GDM1 (cell line): ENCODE data around the gene RPS17.
"Not testable (repeated sequence)": the region's sequence is repeated elsewhere in the genome, so short reads cannot be mapped to it uniquely, and the experiment has no call there.

Source experiments
- DNase-seq: peaks from one replicate; lab custom pipeline; 2025; lab: John Stamatoyannopoulos, UW

Gene RPS17

DNA sequence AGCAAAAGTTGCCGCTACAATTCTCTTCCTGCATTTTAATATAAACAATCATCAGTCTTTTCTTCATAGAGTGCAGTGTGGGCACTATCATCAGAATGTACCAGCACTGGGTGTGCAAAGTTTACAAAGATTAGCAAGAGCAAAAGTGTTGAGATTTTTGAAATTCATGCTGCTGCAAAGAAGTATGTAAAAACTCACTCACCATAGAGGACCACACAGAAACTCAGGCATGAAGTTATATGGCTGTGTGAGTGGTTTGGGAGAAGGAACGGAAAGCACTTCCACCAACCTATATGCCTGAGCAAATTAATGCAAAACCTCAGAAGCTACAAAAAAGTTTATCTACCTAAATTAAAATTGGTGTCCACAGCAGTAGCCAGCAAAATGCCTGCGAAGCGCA lies 32.6 kb downstream of the RPS17 start:
- DNase-seq = not testable (repeated sequence)

GRCh38 chr15:82507087-82507486 lies 33.2 kb downstream of the RPS17 start:
- DNase-seq = not testable (repeated sequence)

DNA sequence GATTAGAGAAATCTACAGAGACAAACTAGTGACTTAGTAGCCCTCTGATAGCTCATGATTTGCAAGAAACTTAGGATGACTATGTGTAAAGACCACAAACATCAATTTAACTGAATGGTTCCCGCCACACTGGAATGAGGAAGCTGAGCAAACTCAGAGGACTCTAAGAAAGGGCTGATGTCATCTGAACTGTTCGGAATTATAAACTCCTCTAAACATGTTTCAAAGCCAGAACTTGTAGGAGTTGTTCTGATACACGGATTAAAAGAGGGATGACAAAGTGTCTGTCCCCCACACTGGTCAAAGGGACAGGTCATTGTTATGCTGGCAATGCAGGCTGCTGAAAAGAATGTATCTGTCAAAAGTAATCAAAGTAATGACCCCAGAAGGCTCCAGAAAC lies 34.4 kb downstream of the RPS17 start:
- DNase-seq = not testable (repeated sequence)

GRCh38 chr15:82504074-82504473 lies 36.2 kb downstream of the RPS17 start:
- DNase-seq = not testable (repeated sequence)

DNA sequence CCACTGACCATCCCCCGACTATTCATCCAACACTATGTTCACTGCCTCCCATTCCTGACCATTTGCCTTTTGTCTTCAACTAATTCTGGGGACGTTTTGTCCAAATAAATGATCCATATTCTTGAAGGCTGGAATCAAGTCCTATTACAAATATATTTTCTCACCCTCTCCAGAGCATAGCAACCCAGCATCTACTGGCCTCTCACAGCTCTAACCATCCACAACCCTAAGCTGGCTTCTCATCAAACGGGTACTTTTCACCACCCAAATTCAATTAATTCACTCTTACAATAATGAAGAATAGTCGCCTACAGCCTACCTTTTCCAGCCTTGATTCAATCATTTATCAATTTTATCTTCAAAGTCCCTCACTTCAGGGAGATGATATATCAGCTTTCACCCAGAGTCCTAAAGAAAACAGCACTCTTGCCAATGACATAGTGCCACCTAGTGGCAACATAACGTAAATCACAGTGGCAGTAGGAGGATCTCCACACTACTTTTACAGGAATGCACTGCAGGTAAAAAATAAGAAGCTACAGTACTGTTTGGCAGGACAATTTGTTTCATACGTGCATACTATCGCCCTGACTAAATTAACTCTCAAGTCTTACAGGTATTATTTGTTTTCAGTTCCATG lies 37.4 kb downstream of the RPS17 start:
- not testable (repeated sequence) for DNase-seq

GRCh38 chr15:82500772-82501171 lies 39.5 kb downstream of the RPS17 start:
- DNase-seq = not testable (repeated sequence)

GRCh38 chr15:82497978-82498377 lies 42.3 kb downstream of the RPS17 start:
- DNase-seq = not testable (repeated sequence)

DNA sequence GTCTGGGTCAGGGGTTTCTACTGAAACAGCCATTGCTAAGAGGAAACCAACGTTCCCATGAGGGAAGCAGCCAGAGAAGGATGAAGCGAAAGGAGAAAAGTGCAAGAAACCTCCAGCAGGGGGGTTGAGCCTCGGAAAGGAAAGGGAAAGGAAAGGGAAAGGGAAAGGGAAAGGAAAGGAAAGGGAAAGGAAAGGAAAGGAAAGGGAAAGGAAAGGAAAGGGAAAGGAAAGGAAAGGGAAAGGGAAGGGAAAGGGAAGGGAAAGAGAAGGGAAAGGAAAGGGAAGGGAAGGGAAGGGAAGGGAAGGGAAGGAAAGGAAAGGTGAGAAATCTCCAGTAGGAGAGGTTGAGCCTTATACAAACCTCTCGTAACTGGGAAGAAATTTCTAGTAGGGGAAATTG lies 52.0 kb downstream of the RPS17 start:
- not testable (repeated sequence) for DNase-seq

DNA sequence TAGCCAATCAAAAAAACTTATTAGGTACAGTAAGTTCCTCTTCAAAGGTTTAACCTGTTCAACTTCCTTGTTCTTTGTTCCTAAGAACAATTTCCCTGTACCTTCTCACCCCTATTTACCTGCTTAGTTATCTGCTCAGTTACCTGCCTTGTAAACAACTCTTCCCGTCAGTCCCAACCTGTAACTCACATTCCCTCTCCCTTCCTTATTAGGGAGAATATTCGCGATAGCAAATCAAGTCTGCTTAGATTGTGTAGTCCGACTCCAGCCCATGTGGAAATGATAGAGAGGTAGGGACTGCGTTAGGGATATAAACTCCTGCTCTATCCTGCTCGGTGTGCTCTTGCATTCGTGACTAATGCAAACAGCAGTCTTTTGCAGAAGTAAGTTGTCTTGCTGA lies 53.2 kb downstream of the RPS17 start:
- DNase-seq = not testable (repeated sequence)
